GM12801 (cell line): ENCODE data around the gene PRR33.

Experiments used
- TF ChIP-seq, protein P1 (sequence below): IDR thresholded peaks from one replicate; pipeline ENCODE4 v1.5.1; 2011; ENCODE audit warnings: control low read depth; ENCODE audit not compliant: insufficient read length; ENCODE audit errors: extremely low read depth

Gene PRR33

DNA sequence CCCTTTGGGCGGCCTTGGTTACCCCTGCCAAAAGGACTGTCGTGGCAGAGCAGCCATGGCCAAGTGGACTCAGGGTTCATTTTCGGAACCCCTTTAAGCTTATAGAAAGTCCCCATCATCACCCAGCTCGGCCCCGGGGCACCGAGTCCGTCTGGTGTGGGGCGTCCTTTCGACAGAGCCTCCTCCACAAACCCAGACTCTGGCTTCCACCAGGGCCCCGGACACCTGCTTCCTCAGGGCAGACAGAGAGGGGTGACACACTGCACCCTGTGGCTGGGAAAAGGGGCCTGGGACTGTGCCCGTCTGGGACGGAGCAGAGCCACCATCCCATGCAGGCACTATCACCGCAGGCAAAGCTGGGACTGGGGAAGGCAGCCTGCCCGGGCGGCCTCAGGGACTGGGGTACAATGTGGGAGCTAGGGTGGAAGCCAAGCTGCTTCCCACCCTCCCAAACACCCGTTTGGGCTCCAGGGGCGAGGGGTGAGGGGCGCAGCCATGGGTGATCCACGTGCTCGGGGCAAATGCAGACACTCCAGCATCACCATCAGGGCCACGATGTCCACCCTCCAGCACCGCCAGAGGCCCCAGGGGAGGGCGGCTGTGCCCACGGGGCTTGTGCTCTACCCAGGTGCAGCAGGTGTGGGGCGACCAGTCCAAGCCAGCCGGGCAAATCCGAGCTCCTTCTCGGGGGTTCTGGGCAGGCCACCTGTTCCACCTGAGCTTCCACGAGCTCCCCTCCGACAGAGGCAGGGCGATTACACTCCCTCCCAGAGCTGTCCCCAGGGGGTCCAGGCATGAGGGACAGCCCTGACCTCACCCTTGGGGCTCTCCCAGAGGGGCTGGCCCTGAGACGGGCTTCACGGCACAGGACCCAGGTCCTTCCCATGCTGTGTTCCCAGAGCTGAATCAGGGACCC is 43.7 kb upstream of the PRR33 start:
- TF ChIP-seq, protein P1, sequence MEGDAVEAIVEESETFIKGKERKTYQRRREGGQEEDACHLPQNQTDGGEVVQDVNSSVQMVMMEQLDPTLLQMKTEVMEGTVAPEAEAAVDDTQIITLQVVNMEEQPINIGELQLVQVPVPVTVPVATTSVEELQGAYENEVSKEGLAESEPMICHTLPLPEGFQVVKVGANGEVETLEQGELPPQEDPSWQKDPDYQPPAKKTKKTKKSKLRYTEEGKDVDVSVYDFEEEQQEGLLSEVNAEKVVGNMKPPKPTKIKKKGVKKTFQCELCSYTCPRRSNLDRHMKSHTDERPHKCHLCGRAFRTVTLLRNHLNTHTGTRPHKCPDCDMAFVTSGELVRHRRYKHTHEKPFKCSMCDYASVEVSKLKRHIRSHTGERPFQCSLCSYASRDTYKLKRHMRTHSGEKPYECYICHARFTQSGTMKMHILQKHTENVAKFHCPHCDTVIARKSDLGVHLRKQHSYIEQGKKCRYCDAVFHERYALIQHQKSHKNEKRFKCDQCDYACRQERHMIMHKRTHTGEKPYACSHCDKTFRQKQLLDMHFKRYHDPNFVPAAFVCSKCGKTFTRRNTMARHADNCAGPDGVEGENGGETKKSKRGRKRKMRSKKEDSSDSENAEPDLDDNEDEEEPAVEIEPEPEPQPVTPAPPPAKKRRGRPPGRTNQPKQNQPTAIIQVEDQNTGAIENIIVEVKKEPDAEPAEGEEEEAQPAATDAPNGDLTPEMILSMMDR, result no peak

DNA sequence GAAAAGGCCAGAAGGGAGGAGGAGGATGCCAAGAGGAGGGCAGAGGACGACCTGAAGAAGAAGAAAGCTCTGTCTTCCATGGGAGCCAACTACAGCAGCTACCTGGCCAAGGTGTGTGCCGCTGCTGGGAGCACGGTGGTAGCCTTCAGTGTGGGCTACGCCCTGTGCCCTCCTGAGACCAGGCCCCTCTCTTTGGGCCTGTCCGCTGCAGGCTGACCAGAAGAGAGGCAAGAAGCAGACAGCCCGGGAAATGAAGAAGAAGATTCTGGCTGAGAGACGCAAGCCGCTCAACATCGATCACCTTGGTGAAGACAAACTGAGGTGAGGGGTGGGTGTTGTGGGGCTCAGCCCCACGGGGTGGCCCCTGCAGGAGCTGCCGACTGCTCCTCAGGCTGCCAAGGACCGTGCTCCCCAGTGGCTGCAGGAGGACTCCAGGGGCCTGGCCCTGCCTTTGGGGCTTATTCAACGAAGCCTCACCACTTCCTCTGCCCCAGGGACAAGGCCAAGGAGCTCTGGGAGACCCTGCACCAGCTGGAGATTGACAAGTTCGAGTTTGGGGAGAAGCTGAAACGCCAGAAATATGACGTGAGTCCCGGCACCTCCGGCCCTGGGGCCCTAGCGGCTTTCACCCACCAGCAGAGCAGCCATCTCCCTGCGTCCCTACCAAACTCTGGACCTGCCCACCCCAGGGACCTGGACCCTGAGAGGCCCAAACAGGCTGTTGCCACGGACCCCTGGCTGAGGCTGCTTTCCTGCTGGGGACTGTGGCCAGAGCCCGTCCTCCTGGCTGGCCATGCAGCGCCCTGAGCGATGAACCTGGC is 42.9 kb upstream of the PRR33 start:
- TF ChIP-seq, protein P1, result no peak

DNA sequence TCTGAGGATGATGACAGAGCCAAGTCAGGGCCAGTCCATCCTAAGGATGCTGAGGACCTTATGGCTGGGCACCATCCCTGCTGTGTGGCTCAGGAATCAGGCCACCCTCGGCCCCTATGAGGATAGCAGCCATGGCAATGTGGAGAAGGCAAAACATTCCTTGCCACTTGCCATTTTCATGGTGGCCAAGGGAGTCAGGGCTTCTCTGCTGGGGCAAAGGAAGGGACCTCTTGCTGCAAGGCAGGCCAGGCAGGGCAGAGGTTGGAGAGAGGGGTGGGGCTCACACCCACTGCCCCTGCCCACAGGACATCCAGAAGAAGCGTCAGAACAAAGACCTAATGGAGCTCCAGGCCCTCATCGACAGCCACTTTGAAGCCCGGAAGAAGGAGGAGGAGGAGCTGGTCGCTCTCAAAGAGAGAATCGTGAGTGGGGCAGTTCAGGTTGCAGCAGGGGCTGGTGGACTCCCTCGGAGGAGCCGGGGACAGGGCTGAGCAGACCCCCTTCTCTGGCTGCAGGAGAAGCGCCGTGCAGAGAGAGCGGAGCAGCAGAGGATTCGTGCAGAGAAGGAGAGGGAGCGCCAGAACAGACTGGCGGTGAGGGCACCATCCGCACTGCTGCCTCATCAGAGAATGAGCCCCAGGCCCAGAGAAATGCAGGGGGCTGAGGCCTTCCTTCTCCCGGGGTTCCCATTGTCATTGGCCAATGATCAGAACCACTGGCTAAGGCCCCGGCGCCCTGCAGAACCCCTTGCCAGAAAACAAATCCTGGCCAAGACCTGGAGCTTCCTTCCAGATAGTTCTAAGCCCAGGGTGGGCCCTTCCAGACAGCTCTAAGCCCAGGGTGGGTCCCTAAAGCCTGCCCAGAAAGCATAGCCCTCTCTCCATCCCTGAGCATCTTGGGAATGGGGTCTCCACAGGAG is 42.0 kb upstream of the PRR33 start:
- TF ChIP-seq, protein P1, result no peak

DNA sequence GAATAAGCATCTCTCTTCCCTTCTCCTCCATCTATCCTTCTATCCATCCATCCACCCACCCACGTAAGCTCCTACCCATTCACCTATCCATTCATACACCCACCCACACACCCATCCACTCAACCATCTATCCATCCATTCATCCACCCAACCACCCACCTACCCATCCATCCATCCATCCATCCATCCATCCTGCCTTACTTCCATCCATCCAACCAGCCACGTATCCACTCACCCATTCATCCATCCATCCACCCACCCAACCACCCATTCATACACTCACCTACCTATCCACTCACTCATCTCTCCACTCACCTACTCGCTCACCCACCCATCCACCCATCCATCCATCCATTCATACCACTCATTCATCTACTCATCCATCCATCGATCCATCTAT is 41.0 kb upstream of the PRR33 start:
- TF ChIP-seq, protein P1, result no peak

DNA sequence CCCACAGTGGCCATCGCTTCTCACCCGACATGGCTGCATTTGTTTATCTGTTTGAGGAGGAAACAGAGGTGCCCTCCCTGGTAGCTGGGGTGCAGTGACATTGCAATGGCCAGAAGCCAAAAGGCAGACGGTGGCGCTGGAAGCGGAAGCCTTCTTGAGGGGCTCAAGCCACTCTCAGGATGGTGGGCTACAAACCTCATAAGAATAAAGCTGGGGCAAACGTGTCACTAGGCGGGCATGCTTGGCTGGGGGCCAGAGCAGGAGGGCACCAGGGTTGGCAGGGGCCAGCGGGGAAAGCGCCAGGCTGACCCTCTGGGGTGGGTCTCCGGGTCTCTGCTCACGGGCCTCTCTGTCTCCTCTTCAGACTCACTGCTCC is 40.4 kb upstream of the PRR33 start:
- TF ChIP-seq, protein P1, result no peak

DNA sequence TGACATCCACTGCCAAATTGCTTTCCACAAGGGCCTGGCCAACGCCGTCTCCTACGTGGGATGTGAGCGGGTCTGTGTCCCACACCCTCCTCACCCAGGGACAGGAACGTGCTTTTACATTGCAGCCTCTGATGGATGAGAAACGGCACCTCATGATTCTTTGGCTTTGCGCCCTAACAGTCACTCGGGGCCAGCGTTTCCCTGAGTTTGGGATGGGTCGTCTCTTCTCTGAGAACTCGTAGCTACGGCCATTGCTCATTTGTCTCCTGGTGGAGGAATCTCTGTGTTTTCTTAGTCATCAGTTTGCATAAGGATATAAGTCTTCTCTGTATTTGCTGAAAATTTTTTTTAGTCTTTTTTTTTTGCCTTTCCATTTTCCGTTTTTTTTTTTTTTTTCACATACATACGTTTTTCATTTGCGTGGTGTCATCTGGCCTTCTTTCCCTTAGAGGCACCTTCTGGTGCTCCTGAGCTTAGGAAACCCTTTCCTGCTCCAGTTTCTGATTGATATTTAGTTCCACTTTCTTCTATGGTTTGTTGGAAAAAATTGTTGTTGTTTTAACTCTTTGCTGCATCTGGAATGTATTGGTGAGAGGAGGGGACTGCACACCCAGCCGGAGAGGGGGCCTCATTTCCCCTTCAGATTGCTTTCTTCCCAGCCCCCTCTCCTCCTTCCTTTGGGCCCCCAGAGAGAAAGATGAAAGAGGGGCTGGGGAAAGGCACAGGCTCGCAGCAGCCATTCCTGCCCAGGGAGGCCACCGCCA is 39.8 kb upstream of the PRR33 start:
- TF ChIP-seq, protein P1, result no peak
